KOPT-K1 (cell line): ENCODE measurements around the gene PTPRR.

Experiments
- H3K27ac ChIP-seq: fragments of 200-600 bp; sonication (generic); 2 replicates; pipeline ENCODE4 v1.5.1; 2016; ENCODE audit warnings: antibody characterized with exemption, mild to moderate bottlenecking, low read depth, low read length; ENCODE audit not compliant: poor library complexity, severe bottlenecking
- H3K36me3 ChIP-seq: fragments of 200-600 bp; sonication (generic); 2 replicates; pipeline ENCODE4 v1.5.1; 2017; ENCODE audit warnings: antibody characterized with exemption, mild to moderate bottlenecking, low read length, moderate library complexity; ENCODE audit not compliant: insufficient read depth
- H3K9me3 ChIP-seq: fragments of 200-600 bp; sonication (generic); 2 replicates; pipeline ENCODE4 v1.5.1; 2017; ENCODE audit warnings: antibody characterized with exemption, low read length, mild to moderate bottlenecking; ENCODE audit not compliant: insufficient read depth, poor library complexity, severe bottlenecking

PTPRR gene

GRCh38 chr12:70771581-70771980 lies 149.0 kb downstream of the PTPRR start:
- H3K27ac ChIP-seq = no peak overlapping the region
- no peaks in the 10 kb centered on the region for H3K9me3 ChIP-seq
- no peaks in the 10 kb centered on the region for H3K36me3 ChIP-seq

GRCh38 chr12:70763666-70764065 lies 156.9 kb downstream of the PTPRR start:
- Histone ChIP-seq H3K9me3 (no peaks in the 10 kb centered on the region), H3K27ac (no peak overlapping the region), H3K36me3 (no peaks in the 10 kb centered on the region)

- H3K27ac ChIP-seq = no peak overlapping the region
- no peaks in the 10 kb centered on the region for H3K9me3 ChIP-seq
- H3K36me3 ChIP-seq = no peaks in the 10 kb centered on the region
These were observed 158.5 kb downstream of the PTPRR start for GRCh38 chr12:70762000-70762399.

GRCh38 chr12:70759161-70759918 lies 161.2 kb downstream of the PTPRR start:
- no peaks in the 10 kb centered on the region for H3K36me3 ChIP-seq
- H3K27ac ChIP-seq = no peak overlapping the region
- no peaks in the 10 kb centered on the region for H3K9me3 ChIP-seq

- Histone ChIP-seq H3K27ac (no peak overlapping the region), H3K36me3 (no peaks in the 10 kb centered on the region), H3K9me3 (no peaks in the 10 kb centered on the region)
These were observed 162.1 kb downstream of the PTPRR start for GRCh38 chr12:70758494-70758845.

- no peaks in the 10 kb centered on the region for H3K9me3 ChIP-seq
These were observed 162.6 kb downstream of the PTPRR start for GRCh38 chr12:70757830-70758493.

GRCh38 chr12:70756791-70757190 lies 163.7 kb downstream of the PTPRR start:
- Histone ChIP-seq H3K9me3 (no peaks in the 10 kb centered on the region), H3K36me3 (no peaks in the 10 kb centered on the region), H3K27ac (no peak overlapping the region)

More at GRCh38 chr12:70757830-70758493, 162.6 kb downstream of the PTPRR start:
- Histone ChIP-seq H3K27ac (no peak overlapping the region), H3K36me3 (no peaks in the 10 kb centered on the region)

- H3K9me3 ChIP-seq = no peaks in the 10 kb centered on the region
- no peaks in the 10 kb centered on the region for H3K36me3 ChIP-seq
- no peak overlapping the region for H3K27ac ChIP-seq
These were observed 164.4 kb downstream of the PTPRR start for GRCh38 chr12:70756118-70756517.

GRCh38 chr12:70754330-70754741 lies 166.2 kb downstream of the PTPRR start:
- H3K9me3 ChIP-seq = no peaks in the 10 kb centered on the region
- no peak overlapping the region for H3K27ac ChIP-seq
- no peaks in the 10 kb centered on the region for H3K36me3 ChIP-seq

GRCh38 chr12:70752327-70752726 lies 168.2 kb downstream of the PTPRR start:
- no peaks in the 10 kb centered on the region for H3K9me3 ChIP-seq
- H3K36me3 ChIP-seq = no peaks in the 10 kb centered on the region

GRCh38 chr12:70749931-70750330 lies 170.6 kb downstream of the PTPRR start:
- Histone ChIP-seq H3K36me3 (no peaks in the 10 kb centered on the region), H3K9me3 (no peaks in the 10 kb centered on the region), H3K27ac (no peak overlapping the region)

More at GRCh38 chr12:70752327-70752726, 168.2 kb downstream of the PTPRR start:
- no peak overlapping the region for H3K27ac ChIP-seq

- H3K36me3 ChIP-seq = no peaks in the 10 kb centered on the region
- H3K27ac ChIP-seq = no peak overlapping the region
- no peaks in the 10 kb centered on the region for H3K9me3 ChIP-seq
These were observed 171.7 kb downstream of the PTPRR start for GRCh38 chr12:70748809-70749208.

GRCh38 chr12:70747445-70748260 lies 172.9 kb downstream of the PTPRR start:
- H3K27ac ChIP-seq = no peak overlapping the region
- no peaks in the 10 kb centered on the region for H3K36me3 ChIP-seq
- no peaks in the 10 kb centered on the region for H3K9me3 ChIP-seq

- H3K9me3 ChIP-seq = no peaks in the 10 kb centered on the region
- no peak overlapping the region for H3K27ac ChIP-seq
- H3K36me3 ChIP-seq = no peaks in the 10 kb centered on the region
These were observed 175.5 kb downstream of the PTPRR start for GRCh38 chr12:70745048-70745447.

GRCh38 chr12:70744178-70744577 lies 176.4 kb downstream of the PTPRR start:
- Histone ChIP-seq H3K27ac (no peak overlapping the region), H3K36me3 (no peaks in the 10 kb centered on the region)

More at GRCh38 chr12:70744178-70744577, 176.4 kb downstream of the PTPRR start:
- no peaks in the 10 kb centered on the region for H3K9me3 ChIP-seq
